Nephron (organoid): ENCODE data around the gene GNG8.

Source experiments
- H3K27ac Mint-ChIP-seq, 3 experiments: 2 replicates each; pipeline ENCODE4 v1.8.0; 2020; ENCODE audit warnings: mixed read lengths in 3 of 3, mild to moderate bottlenecking in 2 of 3, moderate library complexity in 1 of 3
- H3K27me3 Mint-ChIP-seq: 2 replicates; pipeline ENCODE4 v1.8.0; 2021; ENCODE audit warnings: low read depth, mild to moderate bottlenecking, moderate library complexity, mixed read lengths
- H3K36me3 Mint-ChIP-seq: 2 replicates; pipeline ENCODE4 v1.8.0; 2020; ENCODE audit warnings: low read depth, mixed read lengths
- H3K4me1 Mint-ChIP-seq: 2 replicates; pipeline ENCODE4 v1.8.0; 2020; ENCODE audit warnings: mixed read lengths
- H3K4me3 Mint-ChIP-seq, 3 experiments: 2 replicates each; pipeline ENCODE4 v1.8.0; 2020; ENCODE audit warnings: mild to moderate bottlenecking in 3 of 3, mixed read lengths in 3 of 3, moderate library complexity in 2 of 3
- H3K9me3 Mint-ChIP-seq: 2 replicates; pipeline ENCODE4 v1.8.0; 2020; ENCODE audit warnings: mixed read lengths
- CTCF ChIP-seq, 3 experiments: fragments of 200-600 bp; sonication (generic); IDR thresholded peaks; one replicate each; pipeline ENCODE4 v1.5.0; 2021; ENCODE audit warnings: antibody characterized with exemption in 3 of 3; ENCODE audit not compliant: unreplicated experiment in 3 of 3

Gene GNG8

GRCh38 chr19:46635920-46636761, at the start of gene GNG8:
TSS of gene GNG8 (minus strand) at chr19:46636202. CDS start at chr19:46634682, 1,520 bp downstream.
- Mint-ChIP-seq H3K4me1 (peaks cover 32% of the 10 kb centered on the region), H3K9me3 (no peaks in the 10 kb centered on the region), H3K27me3 (peaks cover 20% of the 10 kb centered on the region), H3K27ac (peak within 1 kb of the TSS in 1 of 3 experiments; percentile 29), H3K4me3 (peak within 1 kb of the TSS; percentile 68 to 73 (median 72)), H3K36me3 (no peaks in the 10 kb centered on the region)
- TF ChIP-seq CTCF (IDR thresholded peaks at IDR 0.05; ENCODE audit: unreplicated experiment in 3 of 3): no peak

GRCh38 chr19:46685189-46685588, 49.2 kb upstream of the GNG8 start:
- Mint-ChIP-seq H3K4me3 (no peak overlapping the region), H3K36me3 (peaks cover 69% of the 10 kb centered on the region), H3K4me1 (no peaks in the 10 kb centered on the region), H3K27me3 (no peaks in the 10 kb centered on the region), H3K27ac (no peak overlapping the region), H3K9me3 (no peaks in the 10 kb centered on the region)
- no peak for TF ChIP-seq CTCF (IDR thresholded peaks at IDR 0.05; ENCODE audit: unreplicated experiment in 3 of 3)

- peaks cover 66% of the 10 kb centered on the region for H3K36me3 Mint-ChIP-seq
- H3K27me3 Mint-ChIP-seq: no peaks in the 10 kb centered on the region
- no peaks in the 10 kb centered on the region for H3K4me1 Mint-ChIP-seq
- H3K4me3 Mint-ChIP-seq: no peak overlapping the region
- H3K27ac Mint-ChIP-seq: no peak overlapping the region
- no peaks in the 10 kb centered on the region for H3K9me3 Mint-ChIP-seq
- no peak for TF ChIP-seq CTCF (IDR thresholded peaks at IDR 0.05; ENCODE audit: unreplicated experiment in 3 of 3)
Observed at GRCh38 chr19:46678110-46678732, 42.2 kb upstream of the GNG8 start.

- Mint-ChIP-seq H3K27me3 (no peaks in the 10 kb centered on the region), H3K27ac (no peak overlapping the region), H3K4me1 (no peaks in the 10 kb centered on the region), H3K4me3 (no peak overlapping the region), H3K9me3 (no peaks in the 10 kb centered on the region), H3K36me3 (peaks cover 55% of the 10 kb centered on the region)
- TF ChIP-seq CTCF (IDR thresholded peaks at IDR 0.05; ENCODE audit: unreplicated experiment in 3 of 3): no peak
Observed at GRCh38 chr19:46674416-46675178, 38.6 kb upstream of the GNG8 start.

- Mint-ChIP-seq H3K4me1 (no peaks in the 10 kb centered on the region), H3K27ac (no peak overlapping the region), H3K4me3 (no peak overlapping the region), H3K9me3 (no peaks in the 10 kb centered on the region), H3K36me3 (peaks cover 32% of the 10 kb centered on the region), H3K27me3 (peaks cover 4% of the 10 kb centered on the region)
- TF ChIP-seq CTCF (IDR thresholded peaks at IDR 0.05; ENCODE audit: unreplicated experiment in 3 of 3): no peak
Observed at GRCh38 chr19:46670813-46671212, 34.8 kb upstream of the GNG8 start.
